ENCODE data around the gene CTCFL.
"Not testable (repeated sequence)": the region's sequence is repeated elsewhere in the genome, so short reads cannot be mapped to it uniquely, and the experiment has no call there.

The CTCFL gene

DNA sequence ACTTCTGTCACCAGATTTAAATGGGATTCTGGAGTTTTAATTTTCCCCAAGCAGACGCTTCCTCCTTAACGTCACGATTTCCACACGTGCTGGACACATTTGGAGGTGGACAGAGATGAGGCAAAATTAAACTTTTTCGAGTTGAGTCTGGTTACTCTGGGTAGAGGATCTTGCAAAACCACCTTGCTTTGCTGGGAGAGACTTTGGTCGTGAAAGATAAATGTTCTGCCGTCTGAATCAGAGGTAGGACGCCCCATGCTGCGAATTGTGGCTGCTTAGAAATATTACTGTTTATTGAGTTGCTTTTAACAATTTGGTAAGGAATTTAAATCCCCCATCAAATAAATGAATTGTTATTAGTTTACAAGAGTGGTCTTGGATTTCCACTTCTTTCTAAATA lies 46.8 kb downstream of the CTCFL start:
- no peak for DNase-seq

- no peak for DNase-seq
These were observed 48.1 kb downstream of the CTCFL start for GRCh38 chr20:57476641-57477461.

GRCh38 chr20:57476084-57476526 lies 48.8 kb downstream of the CTCFL start:
- no peak for DNase-seq

- DNase-seq, result no peak
These were observed 49.4 kb downstream of the CTCFL start for GRCh38 chr20:57475388-57476083.

DNA sequence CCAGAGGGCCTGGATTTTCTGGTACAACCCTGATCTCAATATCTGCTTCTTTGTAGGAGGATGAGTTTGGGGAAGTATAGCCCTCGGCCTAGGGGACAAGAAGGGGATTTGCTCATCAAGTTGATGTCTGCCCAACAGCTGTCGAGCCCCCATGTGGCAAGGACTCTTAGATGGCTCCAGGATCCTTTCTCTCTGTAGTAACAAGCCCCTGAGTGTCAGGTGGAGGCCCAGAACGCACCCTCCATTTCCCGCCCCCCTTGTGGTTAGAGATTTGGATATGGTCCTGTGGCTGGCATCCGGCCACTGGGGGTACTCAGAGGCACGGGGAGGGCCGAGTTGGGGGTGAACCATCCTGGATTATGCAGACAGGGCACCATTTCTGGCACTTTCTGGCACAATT lies 50.1 kb downstream of the CTCFL start:
- no peak for DNase-seq

- no peak for DNase-seq
These were observed 50.7 kb downstream of the CTCFL start for GRCh38 chr20:57474205-57474604.

- DNase-seq, result peak; percentile 64
These were observed 51.5 kb downstream of the CTCFL start for GRCh38 chr20:57473246-57474048.

DNA sequence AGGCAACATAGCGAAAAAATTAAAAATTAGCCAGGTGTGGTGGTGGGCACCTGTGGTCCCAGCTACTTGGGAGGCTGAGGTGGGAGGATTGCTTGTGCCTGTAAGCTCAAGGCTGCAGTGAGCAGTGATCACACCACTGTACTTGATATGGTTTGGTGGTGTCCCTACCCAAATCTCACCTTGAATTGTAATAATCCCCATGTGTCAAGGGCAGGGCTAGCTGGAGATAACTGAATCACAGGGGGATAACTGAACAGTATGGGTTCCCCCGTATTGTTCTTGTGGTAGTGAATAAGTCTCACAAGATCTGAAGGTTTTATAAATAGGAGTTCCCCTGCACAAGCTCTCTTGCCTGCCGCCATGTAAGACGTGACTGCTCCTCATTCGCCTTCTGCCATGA lies 52.5 kb downstream of the CTCFL start:
- DNase-seq, result not testable (repeated sequence)

GRCh38 chr20:57471496-57472372 lies 53.2 kb downstream of the CTCFL start:
- DNase-seq, result no peak

DNA sequence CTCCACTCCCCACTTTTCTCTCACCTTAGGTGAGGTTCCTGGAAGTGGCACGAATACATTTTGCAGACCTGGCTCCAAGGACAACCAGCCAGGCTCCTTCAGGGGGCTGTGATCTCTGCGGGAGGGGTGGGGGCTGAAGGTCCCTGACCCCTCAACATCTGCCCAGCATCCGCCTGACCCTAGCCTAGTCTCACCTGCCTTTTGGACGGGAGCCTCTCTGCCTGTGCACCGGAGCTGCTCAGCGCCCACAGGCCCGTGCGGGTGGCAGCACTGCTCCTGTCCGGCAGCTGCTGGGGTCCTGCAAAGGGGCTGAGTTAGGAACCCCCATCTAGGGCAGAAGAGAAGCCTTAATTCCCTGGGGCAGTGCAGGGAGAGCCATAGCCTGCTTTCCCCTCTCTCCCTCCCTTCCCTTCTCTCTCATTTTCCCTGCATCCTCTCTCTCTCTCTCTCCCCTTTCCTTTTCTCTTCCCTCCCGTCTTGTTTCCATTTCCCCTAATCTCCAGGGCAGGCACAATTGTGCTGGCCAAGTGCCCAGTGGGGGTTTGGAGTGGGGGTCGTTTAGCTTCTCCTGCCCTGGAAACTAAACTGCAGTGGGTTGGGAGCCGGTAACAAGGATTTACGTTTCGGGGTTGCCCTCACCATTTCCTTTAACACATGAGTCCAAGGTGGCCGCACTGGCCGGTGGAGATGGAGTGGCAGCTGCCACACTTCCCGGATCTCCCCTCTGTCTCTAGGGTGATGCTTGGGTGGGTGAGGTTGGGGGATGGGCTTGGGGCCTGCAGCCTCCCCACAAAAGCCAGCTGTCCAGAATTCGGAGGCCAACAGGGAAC lies 54.1 kb downstream of the CTCFL start:
- no peak for DNase-seq

DNA sequence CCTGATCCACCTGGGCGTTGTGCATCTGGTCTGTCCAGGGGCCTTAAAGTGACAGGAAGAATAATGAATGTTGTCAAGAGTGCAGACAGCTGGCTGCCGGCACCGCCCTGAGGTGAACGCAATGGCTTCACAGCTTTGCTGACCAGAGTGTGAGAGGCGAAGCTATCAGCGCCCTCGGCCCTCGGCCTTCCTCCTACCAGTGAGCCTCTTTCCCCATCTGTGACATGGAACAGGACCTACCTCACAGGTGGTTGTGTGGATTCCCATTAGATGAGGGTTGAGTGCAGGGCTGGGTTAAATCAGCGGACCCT lies 54.8 kb downstream of the CTCFL start:
- no peak for DNase-seq

GRCh38 chr20:57469418-57470211 lies 55.3 kb downstream of the CTCFL start:
- no peak for DNase-seq

GRCh38 chr20:57468523-57469417 lies 56.2 kb downstream of the CTCFL start:
- no peak for DNase-seq

GRCh38 chr20:57467742-57468141 lies 57.2 kb downstream of the CTCFL start:
- DNase-seq, result no peak

DNA sequence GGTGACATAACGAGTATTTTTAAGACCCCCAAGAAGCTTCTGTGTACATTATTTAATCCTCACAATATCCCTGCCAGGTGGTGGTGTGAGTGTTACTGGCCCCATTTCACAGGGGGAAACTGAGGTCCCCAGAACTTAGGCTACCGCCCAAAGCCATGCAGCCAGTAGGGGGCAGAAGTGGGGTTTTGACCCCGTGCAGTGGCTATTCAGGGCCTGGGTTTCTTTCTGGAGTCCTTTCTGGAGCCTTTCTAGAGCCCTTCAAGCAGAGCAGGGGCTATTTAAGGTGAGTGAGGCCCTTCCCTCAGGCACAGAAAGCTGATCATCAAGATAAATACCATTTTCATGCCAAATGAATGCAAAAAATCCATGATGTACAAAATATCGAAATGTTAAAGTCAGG lies 59.0 kb downstream of the CTCFL start:
- DNase-seq, result no peak

- DNase-seq, result no peak
These were observed 59.5 kb downstream of the CTCFL start for GRCh38 chr20:57465486-57465885.

GRCh38 chr20:57464642-57465211 lies 60.2 kb downstream of the CTCFL start:
- no peak for DNase-seq

DNA sequence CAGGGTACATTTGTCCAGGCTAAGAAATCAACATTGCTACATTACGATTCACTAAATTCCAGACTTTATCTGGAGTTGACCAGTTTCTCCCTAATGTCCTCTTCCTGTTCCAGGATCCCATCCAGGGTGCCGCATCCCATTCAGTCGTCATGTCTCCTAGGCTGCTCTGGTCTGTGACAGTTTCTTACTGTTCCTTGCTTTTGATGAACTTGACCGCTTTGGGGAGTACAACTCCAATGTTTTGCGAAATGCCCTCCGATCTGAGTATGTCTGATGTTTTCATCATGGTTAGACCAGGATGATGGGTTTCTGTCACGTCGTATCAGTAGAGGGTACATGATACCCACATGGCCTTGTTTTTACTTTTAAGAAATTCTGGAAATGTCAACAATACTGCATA lies 62.2 kb downstream of the CTCFL start:
- no peak for DNase-seq

GRCh38 chr20:57461726-57462125 lies 63.2 kb downstream of the CTCFL start:
- no peak for DNase-seq

Data from DMS79 treated with DMSO at 0.1 percent for 48 hours (cell line).